SK-N-SH (cell line): ENCODE results near the gene NTM.

Source experiments
- CTCF ChIP-seq: fragments of 200-600 bp; sonication (generic); IDR thresholded peaks from 2 replicates; pipeline ENCODE4 v1.6.1; 2017; ENCODE audit warnings: antibody characterized with exemption, mild to moderate bottlenecking, moderate library complexity
- EP300 ChIP-seq, 2 experiments: IDR thresholded peaks; 2 replicates each; pipeline versions ENCODE4 v1.4.0 to v1.6.1; 2012; ENCODE audit warnings: borderline replicate concordance in 1 of 2, low read depth in 1 of 2, low read length in 1 of 2
- FOXJ3 ChIP-seq: sonication (generic); formaldehyde crosslinking; IDR thresholded peaks from 2 replicates; pipeline ENCODE4 v1.5.1; 2020; ENCODE audit warnings: mild to moderate bottlenecking, missing genetic modification reagents
- GATA2 ChIP-seq: sonication (generic); formaldehyde crosslinking; IDR thresholded peaks from 2 replicates; pipeline ENCODE4 v1.5.0; 2020; ENCODE audit warnings: mild to moderate bottlenecking, missing genetic modification reagents
- MXI1 ChIP-seq: IDR thresholded peaks from 2 replicates; pipeline ENCODE4 v1.6.1; 2012; ENCODE audit warnings: mild to moderate bottlenecking, low read depth, low read length, improper control_type of control experiment
- POLR2AphosphoS5 ChIP-seq: IDR thresholded peaks from 2 replicates; pipeline ENCODE4 v1.6.1; 2012; ENCODE audit warnings: low read depth, low read length
- RAD21 ChIP-seq: IDR thresholded peaks from 2 replicates; pipeline ENCODE4 v1.6.1; 2012; ENCODE audit warnings: mild to moderate bottlenecking, low read length
- REST ChIP-seq: IDR thresholded peaks from 2 replicates; pipeline ENCODE4 v1.6.1; 2012; ENCODE audit warnings: mild to moderate bottlenecking, low read depth, low read length, moderate library complexity
- RXRA ChIP-seq: IDR thresholded peaks from 2 replicates; pipeline ENCODE4 v1.4.0; 2012; ENCODE audit warnings: low read depth, mild to moderate bottlenecking, borderline replicate concordance
- TAF1 ChIP-seq: IDR thresholded peaks from 2 replicates; pipeline ENCODE4 v1.6.1; 2012; ENCODE audit warnings: low read depth, mild to moderate bottlenecking, low read length, moderate library complexity, borderline replicate concordance
- TCF12 ChIP-seq: IDR thresholded peaks from 2 replicates; pipeline ENCODE4 v1.4.0; 2012
- USF1 ChIP-seq: IDR thresholded peaks from 2 replicates; pipeline ENCODE4 v1.4.0; 2012; ENCODE audit warnings: low read depth, borderline replicate concordance
- USF2 ChIP-seq: fragments of 150-350 bp; IDR thresholded peaks from 2 replicates; pipeline ENCODE4 v1.6.1; 2017; ENCODE audit warnings: antibody characterized with exemption, low read length, low read depth, borderline replicate concordance
- YY1 ChIP-seq: IDR thresholded peaks from 2 replicates; pipeline ENCODE4 v1.4.0; 2012; ENCODE audit warnings: low read depth, mild to moderate bottlenecking

GRCh38 chr11:132361011-132361550, 990.7 kb downstream of the NTM start:
- TF ChIP-seq USF1 (no peak), EP300 (IDR thresholded peaks at IDR 0.05; ENCODE audit: borderline replicate concordance in 1 of 2, low read depth in 1 of 2, low read length in 1 of 2) (no peak), CTCF (no peak), TAF1 (no peak), POLR2AphosphoS5 (no peak), MXI1 (no peak), TCF12 (no peak), YY1 (no peak), USF2 (no peak), REST (no peak), RXRA (no peak), GATA2 (CRISPR knock-in tag) (no peak), FOXJ3 (CRISPR knock-in tag) (no peak), RAD21 (no peak)
